Aortic smooth muscle cell (primary cell): ENCODE results near the gene TSPAN1. TPM values are rescaled to one million over a fixed set of nuclear protein-coding genes. Genes with fewer than 3 reads are reported as not detected.

ENCODE experiments used
- total RNA-seq: library from RNA; depleted of rRNA; stranded (reverse); fragments of >200 nt; gene quantifications from 2 replicates; pipeline ENCODE4 v1.2.3, GENCODE V29; 2014

TSPAN1 gene, protein sequence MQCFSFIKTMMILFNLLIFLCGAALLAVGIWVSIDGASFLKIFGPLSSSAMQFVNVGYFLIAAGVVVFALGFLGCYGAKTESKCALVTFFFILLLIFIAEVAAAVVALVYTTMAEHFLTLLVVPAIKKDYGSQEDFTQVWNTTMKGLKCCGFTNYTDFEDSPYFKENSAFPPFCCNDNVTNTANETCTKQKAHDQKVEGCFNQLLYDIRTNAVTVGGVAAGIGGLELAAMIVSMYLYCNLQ
- total RNA-seq = 0.79 and 1.6 TPM in 2 replicates

DNA sequence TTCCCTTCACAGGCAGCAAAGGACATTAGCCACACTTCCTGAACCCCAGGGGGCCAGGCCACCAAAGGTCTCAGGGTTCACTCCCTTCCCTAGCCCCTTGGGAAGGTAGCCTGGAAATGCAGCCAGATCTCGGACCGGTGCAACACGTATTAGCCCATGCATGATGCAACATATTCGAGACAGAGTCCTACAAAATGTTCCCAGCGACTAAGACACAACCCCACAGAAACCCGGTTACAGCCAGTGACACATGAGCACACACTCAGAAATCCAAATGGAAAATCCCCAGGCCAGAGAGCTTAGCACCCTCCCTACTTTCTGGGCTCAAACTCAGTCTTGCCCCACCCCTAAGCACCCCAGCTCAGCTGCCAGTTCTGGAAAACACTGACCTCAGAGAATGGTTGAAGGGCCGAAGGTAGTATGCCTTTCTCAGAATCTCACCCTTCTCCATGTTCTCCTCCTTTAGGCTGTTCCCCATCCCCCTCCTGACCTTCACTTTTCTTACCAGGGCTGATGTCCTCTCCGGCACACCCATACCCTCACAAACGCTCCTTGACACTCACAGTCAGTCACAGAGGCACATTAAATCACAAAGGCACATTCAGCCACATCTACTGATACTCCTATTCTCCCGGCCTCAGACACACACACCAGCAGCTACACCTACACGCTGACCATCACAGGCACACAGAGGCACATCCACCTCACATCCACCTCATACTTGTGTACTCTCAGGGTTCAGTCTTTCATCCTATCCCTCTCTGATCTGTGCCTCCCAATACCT lies at the start of gene TSPAN1:
Gene TSPAN1 (plus strand): TSS at position 640 of the 784 bp plus-strand sequence. CDS start 6,021 bp downstream, outside the sequence.

GRCh38 chr1:46132529-46133180 lies 42.2 kb upstream of the TSPAN1 start, which contains the start of gene PIK3R3:
Gene PIK3R3, minus strand, starts transcription at chr1:46132629. Its CDS starts 677 bp downstream, at chr1:46131952.

GRCh38 chr1:46176211-46176865 lies 1.5 kb downstream of the TSPAN1 start, which contains the start of gene P3R3URF:
Gene P3R3URF, minus strand, starts transcription at chr1:46176488. Its CDS starts 17 bp downstream, at chr1:46176471.

GRCh38 chr1:46197964-46198811 lies 23.3 kb downstream of the TSPAN1 start, which contains the start of gene POMGNT1:
Gene POMGNT1, minus strand, starts transcription at chr1:46198434. Its CDS starts 613 bp downstream, at chr1:46197821.

Other genes with a start within 250 kb of the TSPAN1 start
- 9.4 and 10.9 TPM in 2 replicates for gene PIK3R3, start 42.5 kb upstream of the TSPAN1 start, total RNA-seq
- gene P3R3URF, start 1.4 kb downstream of the TSPAN1 start, total RNA-seq = not detected in 2 replicates
- gene POMGNT1, start 23.3 kb downstream of the TSPAN1 start, total RNA-seq = 50.7 and 59.7 TPM in 2 replicates
- gene LURAP1, start 28.2 kb downstream of the TSPAN1 start, total RNA-seq = 7.5 and 9.1 TPM in 2 replicates
- 1.5 and 4.0 TPM in 2 replicates for gene RAD54L, start 72.7 kb downstream of the TSPAN1 start, total RNA-seq
- gene LRRC41, start 128.5 kb downstream of the TSPAN1 start, total RNA-seq = 66.5 and 72.8 TPM in 2 replicates
- gene UQCRH, start 128.6 kb downstream of the TSPAN1 start, total RNA-seq = 763 and 780 TPM in 2 replicates
- gene NSUN4, start 165.7 kb downstream of the TSPAN1 start, total RNA-seq = 10.5 and 12.7 TPM in 2 replicates
- gene FAAH, start 219.2 kb downstream of the TSPAN1 start, total RNA-seq = 0.37 and 0.92 TPM in 2 replicates